ENCODE measurements around the gene MDFIC.

- TF ChIP-seq CTCF (IDR thresholded peaks at IDR 0.05; ENCODE audit: low read length) (no peak), EZH2phosphoT487 (IDR thresholded peaks at IDR 0.05; ENCODE audit: low read length) (no peak)
Observed at GRCh38 chr7:115038158-115038557, 116.3 kb downstream of the MDFIC start.

All from MM.1S (cell line).